SU-DHL-6 (cell line): ENCODE results near the gene MRC1.

Source experiments
- H2AFZ ChIP-seq: fragments of 200-600 bp; sonication (generic); 2 replicates; pipeline ENCODE4 v1.6.1; 2014; ENCODE audit warnings: low read depth, mild to moderate bottlenecking, moderate library complexity, mixed read lengths, antibody characterized with exemption, low read length; ENCODE audit not compliant: severe bottlenecking
- H3F3A ChIP-seq: fragments of 200-600 bp; shearing (Covaris generic); 2 replicates; pipeline ENCODE4 v1.6.0; 2016; ENCODE audit warnings: antibody characterized with exemption, mild to moderate bottlenecking; ENCODE audit not compliant: insufficient read depth
- H3K27ac ChIP-seq: fragments of 200-600 bp; sonication (generic); 2 replicates; pipeline ENCODE4 v1.5.1; 2016; ENCODE audit warnings: low read depth, mild to moderate bottlenecking, low read length, moderate library complexity, mixed read lengths
- H3K27me3 ChIP-seq: fragments of 200-600 bp; sonication (generic), shearing (Covaris generic); 2 replicates; pipeline ENCODE4 v1.6.0; 2014; ENCODE audit warnings: mild to moderate bottlenecking, low read length
- H3K36me3 ChIP-seq: fragments of 200-600 bp; sonication (generic); 2 replicates; pipeline ENCODE4 v1.6.1; 2014; ENCODE audit warnings: mild to moderate bottlenecking, low read length, mixed read lengths
- H3K4me2 ChIP-seq: fragments of 300-600, 200-600 bp; shearing (Covaris generic), sonication (generic); 2 replicates; pipeline ENCODE4 v1.6.0; 2014; ENCODE audit warnings: low read length, low read depth, mild to moderate bottlenecking; ENCODE audit not compliant: poor library complexity, severe bottlenecking
- H3K4me3 ChIP-seq: fragments of 200-600 bp; sonication (generic); 2 replicates; pipeline ENCODE4 v1.5.1; 2014; ENCODE audit warnings: antibody characterized with exemption, low read length, mild to moderate bottlenecking, mixed read lengths; ENCODE audit not compliant: insufficient read depth, poor library complexity, severe bottlenecking
- H3K79me2 ChIP-seq: fragments of 200-600 bp; sonication (generic); 2 replicates; pipeline ENCODE4 v1.6.1; 2014; ENCODE audit warnings: mild to moderate bottlenecking, low read length, moderate library complexity; ENCODE audit not compliant: insufficient read depth
- H3K9ac ChIP-seq: fragments of 200-600 bp; sonication (generic); 2 replicates; pipeline ENCODE4 v1.7.0; 2014; ENCODE audit warnings: mild to moderate bottlenecking, low read length
- H3K9me2 ChIP-seq: fragments of 200-600 bp; sonication (generic); replicated peaks from 2 replicates; pipeline ENCODE4 v1.6.1; 2014; ENCODE audit warnings: low read length; ENCODE audit not compliant: insufficient read depth
- H3K9me3 ChIP-seq: fragments of 200-600 bp; sonication (generic); 2 replicates; pipeline ENCODE4 v1.6.1; 2014; ENCODE audit warnings: low read length, mixed read lengths; ENCODE audit not compliant: insufficient read depth
- H4K20me1 ChIP-seq: fragments of 200-600 bp; sonication (generic); 2 replicates; pipeline ENCODE4 v1.6.1; 2014; ENCODE audit warnings: low read depth, mild to moderate bottlenecking, antibody characterized with exemption, low read length, moderate library complexity, mixed read lengths
- EZH2phosphoT487 ChIP-seq: fragments of 200-600 bp; sonication (generic), shearing (Covaris generic); conservative IDR thresholded peaks from 2 replicates; pipeline ENCODE4 v1.6.1; 2018; ENCODE audit warnings: mild to moderate bottlenecking, antibody characterized with exemption, low read length, moderate library complexity, mixed read lengths
- TF ChIP-seq, protein P1 (sequence below): fragments of 200-600 bp; sonication (generic); IDR thresholded peaks from one replicate; pipeline ENCODE4 v1.5.1; 2017; ENCODE audit warnings: antibody characterized with exemption, mild to moderate bottlenecking, low read length, moderate library complexity; ENCODE audit not compliant: insufficient read depth, poor library complexity, severe bottlenecking

The MRC1 gene

DNA sequence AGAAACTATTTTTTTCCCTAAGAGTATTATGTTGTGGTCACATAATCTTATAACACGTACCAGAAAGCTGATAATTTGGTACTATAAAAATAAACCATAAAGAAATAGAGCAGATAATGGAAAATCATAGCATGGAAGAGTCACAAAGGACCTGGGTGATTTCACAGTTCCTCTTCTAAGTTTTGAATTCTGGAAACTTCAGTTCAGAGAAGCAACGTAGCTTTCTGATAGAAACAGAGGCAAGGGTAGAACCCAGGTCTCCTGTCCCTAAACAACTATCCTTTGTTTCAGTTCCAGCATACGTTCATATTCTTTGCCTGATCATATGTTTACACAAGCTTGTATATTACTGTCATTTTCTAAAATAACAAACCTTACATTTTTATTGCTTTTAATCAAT, 47.9 kb downstream of the MRC1 start:
- Histone ChIP-seq H2AFZ (no peak overlapping the region), H3K27ac (no peak overlapping the region), H3F3A (no peaks in the 10 kb centered on the region), H3K36me3 (no peaks in the 10 kb centered on the region), H4K20me1 (no peaks in the 10 kb centered on the region), H3K4me2 (no peak overlapping the region), H3K9me2 (no peaks in the 10 kb centered on the region), H3K4me3 (no peak overlapping the region), H3K9ac (no peak overlapping the region), H3K79me2 (no peaks in the 10 kb centered on the region), H3K9me3 (no peaks in the 10 kb centered on the region), H3K27me3 (no peaks in the 10 kb centered on the region)
- TF ChIP-seq, protein P1, sequence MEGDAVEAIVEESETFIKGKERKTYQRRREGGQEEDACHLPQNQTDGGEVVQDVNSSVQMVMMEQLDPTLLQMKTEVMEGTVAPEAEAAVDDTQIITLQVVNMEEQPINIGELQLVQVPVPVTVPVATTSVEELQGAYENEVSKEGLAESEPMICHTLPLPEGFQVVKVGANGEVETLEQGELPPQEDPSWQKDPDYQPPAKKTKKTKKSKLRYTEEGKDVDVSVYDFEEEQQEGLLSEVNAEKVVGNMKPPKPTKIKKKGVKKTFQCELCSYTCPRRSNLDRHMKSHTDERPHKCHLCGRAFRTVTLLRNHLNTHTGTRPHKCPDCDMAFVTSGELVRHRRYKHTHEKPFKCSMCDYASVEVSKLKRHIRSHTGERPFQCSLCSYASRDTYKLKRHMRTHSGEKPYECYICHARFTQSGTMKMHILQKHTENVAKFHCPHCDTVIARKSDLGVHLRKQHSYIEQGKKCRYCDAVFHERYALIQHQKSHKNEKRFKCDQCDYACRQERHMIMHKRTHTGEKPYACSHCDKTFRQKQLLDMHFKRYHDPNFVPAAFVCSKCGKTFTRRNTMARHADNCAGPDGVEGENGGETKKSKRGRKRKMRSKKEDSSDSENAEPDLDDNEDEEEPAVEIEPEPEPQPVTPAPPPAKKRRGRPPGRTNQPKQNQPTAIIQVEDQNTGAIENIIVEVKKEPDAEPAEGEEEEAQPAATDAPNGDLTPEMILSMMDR: no peak
- TF ChIP-seq EZH2phosphoT487: no peak

GRCh38 chr10:17859492-17860156, 50.5 kb downstream of the MRC1 start:
- Histone ChIP-seq H3K36me3 (no peaks in the 10 kb centered on the region), H3K4me3 (no peak overlapping the region), H3K9me2 (no peaks in the 10 kb centered on the region), H2AFZ (no peak overlapping the region), H3K9me3 (no peaks in the 10 kb centered on the region), H3F3A (no peaks in the 10 kb centered on the region), H4K20me1 (no peaks in the 10 kb centered on the region), H3K4me2 (no peak overlapping the region), H3K27me3 (no peaks in the 10 kb centered on the region), H3K27ac (no peak overlapping the region), H3K79me2 (no peaks in the 10 kb centered on the region), H3K9ac (no peak overlapping the region)
- TF ChIP-seq EZH2phosphoT487: no peak
- TF ChIP-seq, protein P1: no peak

- no peaks in the 10 kb centered on the region for H3K79me2 ChIP-seq
- TF ChIP-seq, protein P1: no peak
- TF ChIP-seq EZH2phosphoT487: no peak
- no peak overlapping the region for H3K27ac ChIP-seq
- no peak overlapping the region for H3K4me2 ChIP-seq
- no peaks in the 10 kb centered on the region for H3F3A ChIP-seq
- H3K9me2 ChIP-seq: no peaks in the 10 kb centered on the region
- H3K27me3 ChIP-seq: 0 out of 2 replicates have a peak, but pooled peaks cover 2% of the 10 kb centered on the region
- H3K9me3 ChIP-seq: no peaks in the 10 kb centered on the region
- H3K4me3 ChIP-seq: no peak overlapping the region
- no peaks in the 10 kb centered on the region for H4K20me1 ChIP-seq
- no peak overlapping the region for H3K9ac ChIP-seq
- no peak overlapping the region for H2AFZ ChIP-seq
- H3K36me3 ChIP-seq: no peaks in the 10 kb centered on the region
These were observed 52.6 kb downstream of the MRC1 start for GRCh38 chr10:17861760-17862159.
